A673 (cell line): Measurements from ENCODE around the gene MLIP.

Experiments
- EZH2 ChIP-seq: fragments of 200-600 bp; sonication (generic); IDR thresholded peaks from 2 replicates; pipeline ENCODE4 v1.6.1; 2017; ENCODE audit warnings: borderline replicate concordance, low read depth, mild to moderate bottlenecking, mixed read lengths, antibody characterized with exemption, low read length; ENCODE audit not compliant: poor library complexity, severe bottlenecking
- TF ChIP-seq, protein P1 (sequence below): fragments of 300-800, 200-600 bp; sonication (generic); conservative IDR thresholded peaks from 2 replicates; pipeline ENCODE4 v1.5.1; 2017; ENCODE audit warnings: low read depth, mild to moderate bottlenecking, antibody characterized with exemption, low read length, moderate library complexity, mixed read lengths

DNA sequence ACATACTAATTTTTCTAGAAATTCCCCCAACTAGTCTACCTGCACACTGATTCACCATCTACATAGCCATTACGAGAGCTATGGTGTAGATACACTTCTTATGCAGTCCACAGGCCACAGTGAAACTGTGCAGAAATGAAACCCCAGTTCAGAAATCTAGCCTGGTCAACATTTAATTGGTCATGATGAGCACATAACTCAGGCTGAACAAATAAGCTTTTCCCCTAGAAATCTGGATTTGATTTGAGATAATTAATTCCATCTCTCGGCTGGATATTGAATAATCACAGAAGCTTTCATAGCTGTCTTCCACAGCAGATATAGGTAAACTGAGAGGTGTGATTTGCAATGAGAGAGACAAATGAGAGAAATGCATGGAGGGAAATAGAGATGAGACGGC lies 174.4 kb downstream of the MLIP start:
- TF ChIP-seq, protein P1, sequence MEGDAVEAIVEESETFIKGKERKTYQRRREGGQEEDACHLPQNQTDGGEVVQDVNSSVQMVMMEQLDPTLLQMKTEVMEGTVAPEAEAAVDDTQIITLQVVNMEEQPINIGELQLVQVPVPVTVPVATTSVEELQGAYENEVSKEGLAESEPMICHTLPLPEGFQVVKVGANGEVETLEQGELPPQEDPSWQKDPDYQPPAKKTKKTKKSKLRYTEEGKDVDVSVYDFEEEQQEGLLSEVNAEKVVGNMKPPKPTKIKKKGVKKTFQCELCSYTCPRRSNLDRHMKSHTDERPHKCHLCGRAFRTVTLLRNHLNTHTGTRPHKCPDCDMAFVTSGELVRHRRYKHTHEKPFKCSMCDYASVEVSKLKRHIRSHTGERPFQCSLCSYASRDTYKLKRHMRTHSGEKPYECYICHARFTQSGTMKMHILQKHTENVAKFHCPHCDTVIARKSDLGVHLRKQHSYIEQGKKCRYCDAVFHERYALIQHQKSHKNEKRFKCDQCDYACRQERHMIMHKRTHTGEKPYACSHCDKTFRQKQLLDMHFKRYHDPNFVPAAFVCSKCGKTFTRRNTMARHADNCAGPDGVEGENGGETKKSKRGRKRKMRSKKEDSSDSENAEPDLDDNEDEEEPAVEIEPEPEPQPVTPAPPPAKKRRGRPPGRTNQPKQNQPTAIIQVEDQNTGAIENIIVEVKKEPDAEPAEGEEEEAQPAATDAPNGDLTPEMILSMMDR = no peak
- TF ChIP-seq EZH2 = no peak
